GM18907 (cell line): ENCODE data around the gene SMAD5.

Source experiments
- ATAC-seq: cut with Tn5 transposase; IDR thresholded peaks from one replicate; pipeline ENCODE4 v1.9.1; 2021; ENCODE audit warnings: mild to moderate bottlenecking, moderate library complexity; ENCODE audit not compliant: unreplicated experiment

Gene SMAD5

GRCh38 chr5:136114414-136115125 is 18.1 kb upstream of the SMAD5 start:
- ATAC-seq: no peak

- ATAC-seq: no peak
Measured at GRCh38 chr5:136115183-136115865, 17.3 kb upstream of the SMAD5 start.

- ATAC-seq: no peak
Measured at GRCh38 chr5:136120529-136120928, 12.1 kb upstream of the SMAD5 start.

- ATAC-seq: no peak
Measured at GRCh38 chr5:136123236-136123768, 9.3 kb upstream of the SMAD5 start.

GRCh38 chr5:136127560-136127959 is 5.1 kb upstream of the SMAD5 start:
- no peak for ATAC-seq

GRCh38 chr5:136128481-136128880 is 4.2 kb upstream of the SMAD5 start:
- no peak for ATAC-seq

- ATAC-seq: no peak
Measured at GRCh38 chr5:136129445-136129844, 3.2 kb upstream of the SMAD5 start.

- ATAC-seq: no peak
Measured at GRCh38 chr5:136130581-136130980, 2.1 kb upstream of the SMAD5 start.

- ATAC-seq: peak; percentile 21
Measured at GRCh38 chr5:136132087-136132486, 558 bp upstream of the SMAD5 start.

- peak; percentile 41 for ATAC-seq
Measured at GRCh38 chr5:136133222-136133921, 727 bp downstream of the SMAD5 start.

- no peak for ATAC-seq
Measured at GRCh38 chr5:136133922-136134379, 1.3 kb downstream of the SMAD5 start.

- ATAC-seq: no peak
Measured at GRCh38 chr5:136134653-136135052, 2.0 kb downstream of the SMAD5 start.

- ATAC-seq: no peak
Measured at GRCh38 chr5:136135536-136135935, 2.9 kb downstream of the SMAD5 start.

GRCh38 chr5:136137497-136138220 is 5.0 kb downstream of the SMAD5 start:
- ATAC-seq: no peak

- ATAC-seq: peak; percentile 84
Measured at GRCh38 chr5:136141561-136141960, 8.9 kb downstream of the SMAD5 start.

- ATAC-seq: no peak
Measured at GRCh38 chr5:136143312-136143711, 10.7 kb downstream of the SMAD5 start.

GRCh38 chr5:136143763-136144162 is 11.1 kb downstream of the SMAD5 start:
- no peak for ATAC-seq

- ATAC-seq: peak; percentile 47
Measured at GRCh38 chr5:136145030-136145429, 12.4 kb downstream of the SMAD5 start.

- no peak for ATAC-seq
Measured at GRCh38 chr5:136146201-136146600, 13.6 kb downstream of the SMAD5 start.

- no peak for ATAC-seq
Measured at GRCh38 chr5:136147632-136148031, 15.0 kb downstream of the SMAD5 start.

GRCh38 chr5:136149891-136150290 is 17.2 kb downstream of the SMAD5 start:
- ATAC-seq: no peak
